K562 (cell line): ENCODE results near the gene NDFIP2. TPM values are rescaled to one million over a fixed set of nuclear protein-coding genes. Genes with fewer than 3 reads are reported as not detected.

ENCODE experiments used
- ATAC-seq: fragments of 200-7000 bp; cut with Tn5 transposase; 3 replicates; pipeline ENCODE4 v1.9.1; 2020; ENCODE audit warnings: moderate library complexity
- BruUV-seq: library from RNA; stranded (reverse); fragments of 400-500 nt; replicated peaks from 2 replicates; lab custom pipeline; 2021; lab: Mats Ljungman, UMichigan
- CTCF ChIA-PET: fragments of 300-600 bp; formaldehyde crosslinking; extraction: SDS; loops from one replicate; lab custom pipeline; 2021; ENCODE audit warnings: low intra/inter-chr PET ratio; lab: Yijun Ruan, JAX
- POLR2A ChIA-PET: fragments of 300-600, 350-650 bp; sonication (Branson Sonifier 250); formaldehyde crosslinking; extraction: SDS; loops from one replicate; lab custom pipeline; 2021; ENCODE audit warnings: antibody characterized with exemption, inconsistent platforms; lab: Yijun Ruan, JAX
- DNase-seq, 4 experiments: peaks; one replicate each; pipeline versions ENCODE4 v3.0.0 to v3.0.0-alpha.2; 2011 to 2018; ENCODE audit warnings: low spot score in 3 of 4, mixed read lengths in 3 of 4; ENCODE audit errors: extremely low read depth in 1 of 4
- FAIRE-seq: peaks from 2 replicates; lab custom pipeline; 2011; peaks lifted over from hg19 to GRCh38; lab: Jason Lieb, UNC
- H2AFZ ChIP-seq: 2 replicates; pipeline ENCODE4 v1.6.0; 2011; ENCODE audit warnings: low read depth, low read length, control low read depth, inconsistent platforms
- H3K27ac ChIP-seq: fragments of 200-600 bp; 3 replicates; pipeline ENCODE4 v1.8.0; 2011; ENCODE audit warnings: low read depth, mild to moderate bottlenecking, control low read depth, inconsistent platforms, low read length, moderate library complexity, mixed read lengths; ENCODE audit errors: extremely low read depth
- H3K27me3 ChIP-seq, 2 experiments: fragments of 300-600 bp in 1 of 2; 2 replicates in 1 of 2; 3 replicates in 1 of 2; pipeline versions ENCODE4 v1.6.0 to v1.8.0; 2011; ENCODE audit warnings: inconsistent platforms in 2 of 2, low read length in 2 of 2, mild to moderate bottlenecking in 1 of 2, mixed read lengths in 1 of 2, moderate library complexity in 1 of 2; ENCODE audit not compliant: control insufficient read depth in 2 of 2, insufficient read depth in 2 of 2
- H3K36me3 ChIP-seq: fragments of 300-600 bp; 3 replicates; pipeline ENCODE4 v1.8.0; 2011; ENCODE audit warnings: mild to moderate bottlenecking, low read length, inconsistent platforms; ENCODE audit not compliant: control insufficient read depth, insufficient read depth
- H3K4me1 ChIP-seq, 2 experiments: fragments of 200-600 bp in 1 of 2; replicated peaks in 1 of 2; 2 replicates in 1 of 2; 3 replicates in 1 of 2; pipeline versions ENCODE4 v1.5.1 to v1.8.0; 2011; ENCODE audit warnings: inconsistent platforms in 2 of 2, low read length in 2 of 2, mild to moderate bottlenecking in 1 of 2, mixed read lengths in 1 of 2, moderate library complexity in 1 of 2; ENCODE audit not compliant: control insufficient read depth in 2 of 2, insufficient read depth in 2 of 2
- H3K4me2 ChIP-seq: 2 replicates; pipeline ENCODE4 v1.6.1; 2011; ENCODE audit warnings: low read length, control low read depth, inconsistent platforms, mixed read lengths; ENCODE audit not compliant: insufficient read depth
- H3K4me3 ChIP-seq: fragments of 200-600 bp; sonication (generic), shearing (Covaris generic); 2 replicates; pipeline ENCODE4 v1.5.1; 2016; ENCODE audit warnings: control low read depth, inconsistent platforms
- H3K79me2 ChIP-seq: fragments of 200-600 bp; 3 replicates; pipeline ENCODE4 v1.8.0; 2011; ENCODE audit warnings: low read length, inconsistent platforms; ENCODE audit not compliant: control insufficient read depth, insufficient read depth
- H3K9ac ChIP-seq, 2 experiments: 2 replicates each; pipeline versions ENCODE4 v1.6.0 to v1.6.1; 2011; ENCODE audit warnings: low read depth in 2 of 2, low read length in 2 of 2, control low read depth in 1 of 2, inconsistent platforms in 1 of 2, mild to moderate bottlenecking in 1 of 2, mixed read lengths in 1 of 2; ENCODE audit not compliant: insufficient read depth in 1 of 2
- H3K9me1 ChIP-seq: one replicate; pipeline ENCODE4 v1.6.0; 2011; ENCODE audit warnings: inconsistent platforms, mild to moderate bottlenecking, low read length, moderate library complexity; ENCODE audit not compliant: control insufficient read depth, insufficient read depth
- H3K9me3 ChIP-seq: replicated peaks from 2 replicates; pipeline ENCODE4 v1.5.1; 2011; ENCODE audit warnings: low read depth, low read length, inconsistent platforms; ENCODE audit not compliant: control insufficient read depth, insufficient read depth
- H4K20me1 ChIP-seq: replicated peaks from 2 replicates; pipeline ENCODE4 v1.6.1; 2011; ENCODE audit warnings: low read length, inconsistent platforms, mixed read lengths; ENCODE audit not compliant: control insufficient read depth, insufficient read depth
- AFF4 ChIP-seq: sonication (generic); formaldehyde crosslinking; IDR thresholded peaks from 2 replicates; pipeline ENCODE4 v1.8.0; 2023; ENCODE audit warnings: mild to moderate bottlenecking, missing genetic modification reagents
- NFIC ChIP-seq: fragments of 450-650 bp; IDR thresholded peaks from 2 replicates; pipeline ENCODE4 v1.6.1; 2017; ENCODE audit warnings: mild to moderate bottlenecking, inconsistent platforms
- POLR2B ChIP-seq: fragments of 450-650 bp; IDR thresholded peaks from 2 replicates; pipeline ENCODE4 v1.6.1; 2018; ENCODE audit warnings: low read depth; ENCODE audit not compliant: partially characterized antibody
- PRMT5 ChIP-seq: sonication (generic); formaldehyde crosslinking; IDR thresholded peaks from 2 replicates; pipeline ENCODE4 v1.5.0; 2020; ENCODE audit warnings: missing genetic modification reagents
- REST ChIP-seq, 2 experiments: fragments of 450-650 bp; formaldehyde crosslinking in 1 of 2; IDR thresholded peaks; 2 replicates each; pipeline versions ENCODE4 v1.4.0 to v1.6.1; 2014 to 2020; ENCODE audit warnings: mild to moderate bottlenecking in 2 of 2, borderline replicate concordance in 1 of 2, low read depth in 1 of 2
- WGBS: fragments of 100-300 bp; shearing (Covaris generic); methylation state at CpG from one replicate; pipeline ENCODE4 v1.1.6; 2016; ENCODE audit warnings: low coverage, mixed read lengths; ENCODE audit not compliant: insufficient coverage; ENCODE audit errors: missing lambda C conversion rate; 5-methylcytosine and 5-hydroxymethylcytosine counted together
- in situ Hi-C: fragments of 300-500 bp; cut with MboI; formaldehyde crosslinking; loops from 4 replicates; pipeline ENCODE4 v1.15.0; 2018; ENCODE audit warnings: inconsistent platforms, mixed read lengths
- intact Hi-C: fragments of 100-400 bp; cut with micrococcal nuclease; formaldehyde crosslinking; loops from 2 replicates; pipeline ENCODE4 v1.14.2; 2022
- polyA plus RNA-seq, 8 experiments: library from polyadenylated mRNA; depleted of rRNA in 4 of 8; stranded (reverse) in 5 of 8; unstranded in 3 of 8; fragments of >200 nt; fragmentation: Nextera tagmentation in 2 of 8; fragmentation: Illumina TruSeq in 1 of 8; extraction: Ambion mirVana in 2 of 8; extraction: Trizol in 1 of 8; gene quantifications; 2 replicates each; pipeline versions ENCODE4 v1.2.1 to v1.2.3, GENCODE V29; 2011 to 2014; ENCODE audit warnings: inconsistent platforms in 1 of 8, missing spikeins in 1 of 8
- total RNA-seq, 7 experiments: library from RNA; depleted of rRNA in 6 of 7; stranded (reverse); fragments of >200 nt in 6 of 7; fragmentation: Illumina TruSeq in 2 of 7; extraction: Trizol in 2 of 7; gene quantifications; 2 replicates each; pipeline versions ENCODE4 v1.2.1 to v1.2.3, GENCODE V29; 2011 to 2021; ENCODE audit warnings: low replicate concordance in 1 of 7
- TF ChIP-seq, protein P1 (sequence below): sonication (generic); formaldehyde crosslinking; IDR thresholded peaks from 2 replicates; pipeline ENCODE4 v1.8.0; 2022; ENCODE audit warnings: missing genetic modification reagents, mild to moderate bottlenecking, borderline replicate concordance

Gene NDFIP2
- total and polyA plus RNA-seq, 9 of the 15 experiments (the other 6 are each of a cell fraction or from before 2014, with no cell fraction given) = 13.4 to 54.4 (median 27.8) TPM

DNA sequence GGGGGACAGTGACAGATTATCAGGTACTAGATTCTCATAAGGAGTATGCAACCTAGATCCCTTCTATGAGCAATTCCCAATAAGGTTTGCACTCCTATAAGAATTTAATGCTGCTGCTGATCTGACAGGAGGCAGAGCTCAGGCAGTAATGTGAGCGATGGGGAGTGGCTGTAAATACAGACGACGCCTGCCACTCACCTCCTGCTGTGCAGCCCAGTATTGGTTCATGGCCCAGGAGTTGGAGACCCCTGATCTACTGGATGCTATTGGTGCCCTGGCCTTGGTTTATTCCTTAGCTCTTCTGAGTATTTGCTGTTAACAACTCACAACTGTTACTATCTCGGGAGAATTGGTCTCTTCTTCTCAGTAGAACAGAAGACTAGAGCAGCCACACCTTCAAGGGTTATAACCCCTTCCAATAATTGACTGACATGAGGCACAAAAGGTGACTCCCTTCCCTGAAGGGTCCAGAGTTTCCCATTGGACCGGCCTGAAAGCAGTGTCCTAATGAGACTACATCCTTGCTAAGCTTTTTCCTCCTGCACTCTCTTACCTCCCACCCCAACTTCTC lies 39.9 kb upstream of the NDFIP2 start:
- intact Hi-C loops (no loop called here), in situ Hi-C loops (loop anchor here (25.0 kb wide), 1 partner anchor 896 kb away; the partner anchor contains the start of gene SPRY2)
- Histone ChIP-seq H3K4me1 (no peaks in the 10 kb centered on the region; a peak in 1 of 5 replicates), H3K9ac (no peak overlapping the region), H2AFZ (0 out of 2 replicates have a peak overlapping the region, but pooled peaks have one; percentile 44), H3K27ac (no peak overlapping the region), H3K9me3 (no peaks in the 10 kb centered on the region), H3K79me2 (no peaks in the 10 kb centered on the region), H3K4me3 (no peak overlapping the region), H4K20me1 (no peaks in the 10 kb centered on the region), H3K27me3 (no peaks in the 10 kb centered on the region), H3K36me3 (no peaks in the 10 kb centered on the region), H3K9me1 (no peaks in the 10 kb centered on the region), H3K4me2 (no peak overlapping the region)
- DNase-seq (no peak), FAIRE-seq (no peak), ATAC-seq (no peak)
- 18% methylated on average over 5 of the region's 5 CpGs for WGBS
- CTCF ChIA-PET = no interaction called here
- POLR2A ChIA-PET = interaction anchor here (1.3 kb wide), 1 partner anchor 10 kb away, joined by 3 read pairs; no protein-coding TSS in a partner anchor
- BruUV-seq = no TSS peak
- TF ChIP-seq POLR2B (no peak), NFIC (no peak), AFF4 (CRISPR knock-in tag) (no peak), PRMT5 (CRISPR knock-in tag) (no peak), REST (IDR thresholded peaks at IDR 0.05; ENCODE audit: borderline replicate concordance) (no peak), REST (CRISPR knock-in tag; IDR thresholded peaks at IDR 0.05; ENCODE audit: low read depth) (no peak)
- TF ChIP-seq, protein P1, sequence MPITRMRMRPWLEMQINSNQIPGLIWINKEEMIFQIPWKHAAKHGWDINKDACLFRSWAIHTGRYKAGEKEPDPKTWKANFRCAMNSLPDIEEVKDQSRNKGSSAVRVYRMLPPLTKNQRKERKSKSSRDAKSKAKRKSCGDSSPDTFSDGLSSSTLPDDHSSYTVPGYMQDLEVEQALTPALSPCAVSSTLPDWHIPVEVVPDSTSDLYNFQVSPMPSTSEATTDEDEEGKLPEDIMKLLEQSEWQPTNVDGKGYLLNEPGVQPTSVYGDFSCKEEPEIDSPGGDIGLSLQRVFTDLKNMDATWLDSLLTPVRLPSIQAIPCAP = no peak
